Myocyte (in vitro differentiated cells): ENCODE results near the gene CACNA1H. TPM values are rescaled to one million over a fixed set of nuclear protein-coding genes. Genes with fewer than 3 reads are reported as not detected.
"Not testable (repeated sequence)": the region's sequence is repeated elsewhere in the genome, so short reads cannot be mapped to it uniquely, and the experiment has no call there.

ENCODE experiments used
- DNase-seq: peaks from one replicate; pipeline ENCODE4 v3.0.0-alpha.2; 2012; ENCODE audit warnings: low read depth
- total RNA-seq: library from RNA; depleted of rRNA; stranded (reverse); fragments of >200 nt; gene quantifications from 2 replicates; pipeline ENCODE4 v1.2.3, GENCODE V29; 2014

Gene CACNA1H
- total RNA-seq, 1 donor from 2014 or later: 0.16 TPM

- DNase-seq: no peak
These were observed 70.7 kb downstream of the CACNA1H start for GRCh38 chr16:1223355-1224214.

DNA sequence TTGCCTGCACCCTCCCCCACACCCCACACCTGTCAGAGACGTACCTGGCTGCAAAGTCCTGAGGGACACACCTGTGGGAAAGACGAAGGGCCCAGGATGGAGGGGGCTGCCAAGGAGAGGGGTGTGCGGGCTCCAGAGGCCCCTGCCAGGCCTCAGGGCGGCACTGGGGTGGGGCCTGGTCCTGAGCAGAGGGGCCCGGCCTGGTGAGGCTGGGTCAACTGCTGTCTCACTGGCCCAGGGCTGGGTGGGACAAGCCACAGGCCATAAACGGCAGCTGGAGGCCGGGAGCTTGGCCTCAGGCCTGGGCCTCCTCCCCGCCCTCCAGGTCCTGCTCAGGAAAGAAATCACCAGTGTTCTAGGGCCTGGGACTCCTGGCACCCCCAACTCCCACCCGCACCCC lies 71.7 kb downstream of the CACNA1H start:
- DNase-seq: no peak

- no peak for DNase-seq
These were observed 72.1 kb downstream of the CACNA1H start, which contains the start of gene TPSG1 for GRCh38 chr16:1225051-1225451. Gene TPSG1 (minus strand): TSS chr16:1225268. CDS start chr16:1225252, 16 bp downstream.

DNA sequence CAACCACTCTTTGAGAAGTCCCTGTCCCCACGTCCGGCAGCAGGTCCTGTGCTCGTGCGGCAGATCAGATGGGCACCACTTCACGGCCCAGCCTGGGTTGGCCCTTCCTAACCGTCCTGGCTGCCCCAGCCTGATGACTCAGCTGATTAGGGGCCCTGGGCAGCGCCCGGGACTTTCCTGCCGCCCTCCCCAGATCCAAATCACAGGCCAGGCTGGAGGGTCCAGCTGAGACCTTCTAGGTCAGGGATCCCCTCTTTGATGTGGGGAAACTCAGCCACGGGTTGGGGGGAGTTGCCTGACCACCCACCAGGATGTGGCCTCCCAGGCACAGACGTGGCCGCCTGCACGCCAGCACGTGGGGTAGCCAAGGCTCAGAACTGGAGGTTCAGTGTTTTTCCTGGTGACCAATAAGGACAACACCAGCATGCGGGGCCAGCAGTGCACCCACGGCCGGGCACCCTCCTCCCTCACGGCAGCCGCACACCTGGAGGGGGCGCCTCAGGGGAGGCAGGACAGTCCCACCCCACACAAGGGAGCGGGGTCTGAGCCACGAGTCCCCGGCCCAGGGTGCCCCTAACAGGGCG lies 72.9 kb downstream of the CACNA1H start:
- DNase-seq: not testable (repeated sequence)

DNA sequence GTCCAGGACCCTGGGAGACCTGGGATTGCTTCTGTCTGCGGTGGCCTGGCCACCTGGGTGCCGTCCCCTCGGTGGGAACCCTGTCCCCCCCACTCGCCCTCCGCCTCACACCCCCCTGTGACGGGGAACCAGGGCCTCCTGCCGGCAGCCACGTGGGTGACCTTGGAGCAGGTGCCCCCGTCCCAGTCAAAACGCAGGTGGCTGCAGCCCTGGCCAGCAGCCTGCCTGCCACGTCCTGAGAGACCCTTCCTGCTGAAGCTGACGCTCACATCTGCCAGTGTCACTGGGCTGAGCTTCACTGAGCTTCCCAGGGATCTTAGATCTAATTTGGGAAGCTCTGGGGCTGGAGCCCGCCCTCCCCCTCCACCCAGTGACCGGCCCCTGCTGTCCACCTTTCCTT lies 73.8 kb downstream of the CACNA1H start:
- not testable (repeated sequence) for DNase-seq

DNA sequence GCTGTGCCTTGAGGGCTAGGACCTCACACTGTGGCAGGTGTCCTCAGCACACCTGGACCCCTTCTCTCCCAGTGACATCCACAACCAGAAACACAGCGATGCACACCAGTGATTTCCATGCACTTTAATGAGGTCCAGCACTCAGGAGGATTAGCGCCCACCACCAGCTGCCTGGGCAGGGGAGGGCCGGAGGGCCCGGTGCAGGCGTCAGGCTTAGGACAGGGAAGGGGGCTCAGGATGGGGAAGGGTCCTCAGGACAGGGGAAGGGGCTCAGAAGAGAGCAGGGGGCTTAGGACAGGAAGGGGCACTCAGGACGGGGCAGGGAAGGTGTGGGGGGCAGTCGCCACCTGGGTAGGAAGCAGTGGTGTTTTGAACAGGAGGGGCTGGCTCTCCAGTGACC lies 75.3 kb downstream of the CACNA1H start:
- DNase-seq: not testable (repeated sequence)

- DNase-seq: not testable (repeated sequence)
These were observed 76.6 kb downstream of the CACNA1H start for GRCh38 chr16:1229476-1229875.

GRCh38 chr16:1230084-1230470 lies 77.2 kb downstream of the CACNA1H start, which contains the start of gene TPSB2:
Gene TPSB2 (minus strand): TSS chr16:1230184. CDS start chr16:1229951, 233 bp downstream.
- not testable (repeated sequence) for DNase-seq

GRCh38 chr16:1230471-1231212 lies 77.7 kb downstream of the CACNA1H start:
- DNase-seq: not testable (repeated sequence)

DNA sequence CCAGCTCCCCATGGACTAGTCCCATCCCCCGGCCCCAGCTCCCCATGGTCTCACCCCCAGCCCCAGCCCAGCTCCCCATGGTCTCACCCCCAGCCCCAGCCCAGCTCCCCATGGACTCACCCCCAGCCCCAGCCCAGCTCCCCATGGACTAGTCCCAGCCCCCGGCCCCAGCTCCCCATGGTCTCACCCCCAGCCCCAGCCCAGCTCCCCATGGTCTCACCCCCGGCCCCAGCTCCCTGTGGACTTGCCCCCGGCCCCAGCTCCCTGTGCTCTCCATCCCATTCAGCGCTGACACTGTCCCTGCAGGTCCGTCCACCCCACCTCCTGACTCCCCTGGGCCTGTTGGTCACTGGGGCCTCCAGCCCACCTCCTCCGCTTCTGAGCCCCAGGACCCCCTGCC lies 78.4 kb downstream of the CACNA1H start:
- not testable (repeated sequence) for DNase-seq

DNA sequence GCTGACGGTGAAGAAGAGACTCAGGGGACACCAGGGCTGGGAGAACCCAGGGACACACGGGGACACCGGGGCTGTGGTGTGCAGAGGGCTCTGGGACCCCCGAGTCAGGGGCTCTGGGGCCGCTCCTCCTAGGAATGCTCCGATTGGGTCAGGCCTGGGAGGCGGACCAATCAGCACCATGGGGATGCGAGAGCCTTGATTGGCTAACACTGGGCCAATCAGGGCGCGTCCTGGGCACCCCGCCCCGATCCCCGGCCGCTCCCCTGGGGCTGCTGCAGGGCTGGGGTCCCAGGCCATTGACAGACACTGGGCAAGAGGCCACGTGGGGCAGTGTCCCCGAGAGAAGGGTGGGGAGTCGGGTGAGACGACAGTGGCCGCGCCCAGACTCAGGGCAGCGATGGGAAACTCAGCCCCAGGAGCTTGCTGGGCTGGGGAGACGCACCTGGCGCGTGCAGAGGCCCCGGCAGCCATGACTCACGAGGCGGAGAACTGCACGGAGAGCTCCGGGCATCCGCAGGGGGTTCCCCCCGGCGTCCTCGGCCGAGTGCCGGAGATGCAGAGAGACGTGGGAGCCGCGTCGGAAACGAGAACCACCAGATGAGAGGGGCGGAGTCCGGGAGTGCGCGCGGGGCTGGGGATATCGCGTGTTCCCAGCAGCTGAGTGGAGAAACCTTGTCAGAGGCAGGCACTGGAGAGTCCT lies 79.3 kb downstream of the CACNA1H start:
- not testable (repeated sequence) for DNase-seq

- not testable (repeated sequence) for DNase-seq
These were observed 83.8 kb downstream of the CACNA1H start for GRCh38 chr16:1236659-1237058.

- DNase-seq: no peak
These were observed 85.1 kb downstream of the CACNA1H start for GRCh38 chr16:1237990-1238389.

DNA sequence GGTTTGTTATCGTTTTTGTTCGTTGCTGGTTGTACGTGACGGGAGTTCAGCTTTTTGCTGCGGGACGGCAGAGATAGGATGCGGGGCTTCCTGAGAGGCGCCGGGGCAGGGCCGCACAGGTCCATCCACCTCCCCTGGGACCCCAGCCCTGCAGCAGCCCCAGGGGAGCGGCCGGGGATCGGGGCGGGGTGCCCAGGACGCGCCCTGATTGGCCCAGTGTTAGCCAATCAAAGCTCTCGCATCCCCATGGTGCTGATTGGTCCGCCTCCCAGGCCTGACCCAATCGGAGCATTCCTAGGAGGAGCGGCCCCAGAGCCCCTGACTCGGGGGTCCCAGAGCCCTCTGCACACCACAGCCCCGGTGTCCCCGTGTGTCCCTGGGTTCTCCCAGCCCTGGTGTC lies 86.0 kb downstream of the CACNA1H start:
- DNase-seq: not testable (repeated sequence)

DNA sequence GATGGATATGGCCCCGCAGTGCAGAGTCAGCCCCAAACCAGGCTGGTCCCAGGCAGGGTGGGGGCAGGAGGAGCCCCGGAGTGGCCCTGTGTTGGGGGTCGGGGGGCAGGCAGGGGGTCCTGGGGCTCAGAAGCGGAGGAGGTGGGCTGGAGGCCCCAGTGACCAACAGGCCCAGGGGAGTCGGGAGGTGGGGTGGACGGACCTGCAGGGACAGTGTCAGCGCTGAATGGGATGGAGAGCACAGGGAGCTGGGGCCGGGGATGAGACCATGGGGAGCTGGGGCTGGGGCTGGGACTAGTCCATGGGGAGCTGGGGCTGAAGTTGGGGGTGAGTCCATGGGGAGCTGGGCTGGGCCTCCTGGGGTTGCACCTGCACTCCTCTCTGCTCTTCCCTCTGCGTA lies 86.7 kb downstream of the CACNA1H start:
- not testable (repeated sequence) for DNase-seq

- not testable (repeated sequence) for DNase-seq
These were observed 87.5 kb downstream of the CACNA1H start, which contains the start of gene TPSAB1 for GRCh38 chr16:1240436-1240835. Gene TPSAB1 (plus strand): TSS chr16:1240705. CDS start chr16:1240939, 234 bp downstream.

DNA sequence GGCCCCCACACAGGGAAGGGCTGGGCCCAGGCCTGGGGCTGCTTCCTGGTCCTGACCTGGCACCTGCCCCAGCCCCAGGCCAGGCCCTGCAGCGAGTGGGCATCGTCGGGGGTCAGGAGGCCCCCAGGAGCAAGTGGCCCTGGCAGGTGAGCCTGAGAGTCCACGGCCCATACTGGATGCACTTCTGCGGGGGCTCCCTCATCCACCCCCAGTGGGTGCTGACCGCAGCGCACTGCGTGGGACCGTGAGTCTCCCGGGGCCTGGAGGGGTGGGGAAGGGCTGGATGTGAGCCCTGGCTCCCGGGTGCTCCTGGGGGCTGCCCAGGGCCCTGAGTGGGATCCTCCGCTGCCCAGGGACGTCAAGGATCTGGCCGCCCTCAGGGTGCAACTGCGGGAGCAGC lies 88.2 kb downstream of the CACNA1H start:
- not testable (repeated sequence) for DNase-seq

GRCh38 chr16:1243363-1243762 lies 90.5 kb downstream of the CACNA1H start:
- not testable (repeated sequence) for DNase-seq

DNA sequence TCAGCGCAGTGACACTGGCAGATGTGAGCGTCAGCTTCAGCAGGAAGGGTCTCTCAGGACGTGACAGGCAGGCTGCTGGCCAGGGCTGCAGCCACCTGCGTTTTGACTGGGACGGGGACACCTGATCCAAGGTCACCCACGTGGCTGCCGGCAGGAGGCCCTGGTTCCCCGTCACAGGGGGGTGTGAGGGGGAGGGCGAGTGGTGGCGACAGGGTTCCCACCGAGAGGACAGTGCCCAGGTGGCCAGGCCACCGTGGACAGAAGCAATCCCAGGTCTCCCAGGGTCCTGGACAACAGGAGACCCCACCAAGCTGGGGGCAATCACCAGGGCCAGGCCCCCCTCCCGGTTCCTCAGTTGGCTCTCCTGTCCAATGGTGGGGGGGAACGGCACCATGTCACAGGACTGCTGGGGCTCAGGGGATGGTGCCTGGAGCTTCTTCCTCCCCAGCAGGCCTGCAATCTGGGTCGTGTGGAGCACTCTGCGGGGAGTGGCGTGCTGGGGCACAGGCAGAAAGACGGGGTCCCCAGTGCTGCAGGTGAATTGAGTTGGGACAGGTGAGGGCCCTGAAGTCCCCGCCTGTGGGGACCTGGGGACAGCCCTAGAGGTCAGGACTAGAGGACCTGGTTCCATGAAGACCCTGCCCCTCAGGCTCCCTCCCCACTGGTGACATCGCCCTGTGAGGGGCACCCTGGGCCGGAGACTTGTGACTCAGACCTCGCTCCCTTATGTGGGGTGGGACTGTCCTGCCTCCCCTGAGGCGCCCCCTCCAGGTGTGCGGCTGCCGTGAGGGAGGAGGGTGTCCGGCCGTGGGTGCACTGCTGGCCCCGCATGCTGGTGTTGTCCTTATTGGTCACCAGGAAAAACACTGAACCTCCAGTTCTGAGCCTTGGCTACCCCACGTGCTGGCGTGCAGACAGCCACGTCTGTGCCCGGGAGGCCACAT lies 91.3 kb downstream of the CACNA1H start:
- not testable (repeated sequence) for DNase-seq

DNA sequence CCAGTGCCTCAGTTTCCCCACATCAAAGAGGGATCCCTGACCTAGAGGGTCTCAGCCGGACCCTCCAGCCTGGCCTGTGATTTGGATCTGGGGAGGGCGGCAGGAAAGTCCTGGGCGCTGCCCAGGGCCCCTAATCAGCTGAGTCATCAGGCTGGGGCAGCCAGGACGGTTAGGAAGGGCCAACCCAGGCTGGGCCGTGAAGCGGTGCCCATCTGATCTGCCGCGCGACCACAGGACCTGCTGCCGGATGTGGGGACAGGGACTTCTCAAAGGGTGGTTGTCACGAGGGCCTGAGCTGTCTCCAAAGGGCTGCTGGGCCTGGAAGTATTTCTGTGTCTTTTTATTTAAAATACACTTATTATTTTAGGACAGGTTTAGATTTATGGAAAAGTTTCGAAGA lies 92.0 kb downstream of the CACNA1H start:
- DNase-seq: peak; percentile 3
